MM.1S (cell line): ENCODE measurements around the gene TRIM5.

ENCODE experiments used
- EZH2 ChIP-seq: fragments of 300-600 bp; sonication (generic); optimal IDR thresholded peaks from 2 replicates; pipeline ENCODE3; 2017; ENCODE audit warnings: low read depth, mild to moderate bottlenecking, antibody characterized with exemption, low read length, mixed read lengths
- TF ChIP-seq, protein P1 (sequence below): fragments of 300-600 bp; sonication (generic); IDR thresholded peaks from 2 replicates; pipeline ENCODE4 v1.5.1; 2016; ENCODE audit warnings: antibody characterized with exemption, low read length, mixed read lengths

DNA sequence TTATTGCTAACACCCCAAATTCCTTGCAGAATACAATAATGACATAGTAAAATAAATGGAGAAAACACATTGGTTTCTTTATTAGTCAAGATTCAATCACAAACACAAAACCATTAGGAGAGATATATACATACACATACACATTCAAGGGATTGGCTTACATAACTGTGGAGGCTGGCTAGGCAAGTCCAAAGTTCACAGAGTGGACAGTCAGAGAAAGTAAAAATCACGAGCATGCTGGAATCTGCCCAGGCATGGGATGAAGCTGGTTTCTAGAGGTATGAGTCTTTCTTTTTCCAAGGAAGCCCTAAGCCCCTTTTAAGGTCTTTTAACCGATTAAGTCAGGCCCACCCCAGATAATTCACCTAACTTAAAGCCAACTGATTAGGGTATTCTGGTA is 37.7 kb upstream of the TRIM5 start:
- TF ChIP-seq EZH2 = no peak
- TF ChIP-seq, protein P1, sequence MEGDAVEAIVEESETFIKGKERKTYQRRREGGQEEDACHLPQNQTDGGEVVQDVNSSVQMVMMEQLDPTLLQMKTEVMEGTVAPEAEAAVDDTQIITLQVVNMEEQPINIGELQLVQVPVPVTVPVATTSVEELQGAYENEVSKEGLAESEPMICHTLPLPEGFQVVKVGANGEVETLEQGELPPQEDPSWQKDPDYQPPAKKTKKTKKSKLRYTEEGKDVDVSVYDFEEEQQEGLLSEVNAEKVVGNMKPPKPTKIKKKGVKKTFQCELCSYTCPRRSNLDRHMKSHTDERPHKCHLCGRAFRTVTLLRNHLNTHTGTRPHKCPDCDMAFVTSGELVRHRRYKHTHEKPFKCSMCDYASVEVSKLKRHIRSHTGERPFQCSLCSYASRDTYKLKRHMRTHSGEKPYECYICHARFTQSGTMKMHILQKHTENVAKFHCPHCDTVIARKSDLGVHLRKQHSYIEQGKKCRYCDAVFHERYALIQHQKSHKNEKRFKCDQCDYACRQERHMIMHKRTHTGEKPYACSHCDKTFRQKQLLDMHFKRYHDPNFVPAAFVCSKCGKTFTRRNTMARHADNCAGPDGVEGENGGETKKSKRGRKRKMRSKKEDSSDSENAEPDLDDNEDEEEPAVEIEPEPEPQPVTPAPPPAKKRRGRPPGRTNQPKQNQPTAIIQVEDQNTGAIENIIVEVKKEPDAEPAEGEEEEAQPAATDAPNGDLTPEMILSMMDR = no peak
